HG03135 (cell line): ENCODE results near the gene IRAK1BP1.
"Not testable (repeated sequence)": the region's sequence is repeated elsewhere in the genome, so short reads cannot be mapped to it uniquely, and the experiment has no call there.

Source experiments
- ATAC-seq: cut with Tn5 transposase; IDR thresholded peaks from one replicate; pipeline ENCODE4 v1.9.1; 2021; ENCODE audit warnings: mild to moderate bottlenecking, moderate library complexity; ENCODE audit not compliant: unreplicated experiment

The IRAK1BP1 gene

DNA sequence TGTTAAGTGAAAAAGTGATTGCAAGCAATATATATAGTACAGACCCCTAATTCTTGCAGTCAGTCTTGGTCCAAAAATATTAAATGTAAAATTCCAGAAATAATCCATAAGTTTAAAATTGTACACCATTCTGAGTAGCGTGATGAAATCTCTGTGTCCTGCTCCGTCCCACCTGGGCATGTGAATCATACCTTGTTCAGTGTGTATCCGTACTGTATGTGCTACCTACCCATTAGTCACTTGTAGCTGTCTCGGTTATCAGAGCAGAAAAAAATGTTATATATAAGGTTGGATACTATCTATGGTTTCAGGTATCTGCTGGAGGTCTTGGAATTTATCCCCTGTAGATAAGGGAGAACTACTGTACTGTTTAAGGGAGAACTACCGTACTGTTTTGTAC is 16.3 kb downstream of the IRAK1BP1 start:
- no peak for ATAC-seq

- ATAC-seq = not testable (repeated sequence)
Measured at GRCh38 chr6:78889901-78890300, 22.6 kb downstream of the IRAK1BP1 start.

GRCh38 chr6:78896227-78896626 is 28.9 kb downstream of the IRAK1BP1 start:
- no peak for ATAC-seq

- no peak for ATAC-seq
Measured at GRCh38 chr6:78908621-78909020, 41.3 kb downstream of the IRAK1BP1 start.

DNA sequence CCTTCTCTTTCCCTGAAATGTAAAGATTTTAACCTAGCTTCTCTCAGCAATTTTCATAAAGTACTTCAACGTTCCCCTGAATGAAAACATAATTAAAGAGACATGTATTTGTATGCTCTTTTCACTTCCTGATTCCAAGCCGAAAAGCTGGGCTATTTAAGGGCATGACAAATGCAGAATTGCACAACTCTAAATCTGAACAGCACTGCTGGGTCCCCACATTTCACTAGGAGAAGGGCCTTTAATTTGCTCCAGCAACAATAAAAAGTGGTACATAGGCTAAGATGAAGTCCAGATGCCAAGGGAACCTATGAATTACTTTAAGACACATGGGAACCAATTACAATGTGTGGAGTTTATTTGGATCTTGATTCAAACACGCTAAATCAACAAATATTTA is 42.0 kb downstream of the IRAK1BP1 start:
- ATAC-seq = no peak

GRCh38 chr6:78910010-78910409 is 42.7 kb downstream of the IRAK1BP1 start:
- no peak for ATAC-seq

DNA sequence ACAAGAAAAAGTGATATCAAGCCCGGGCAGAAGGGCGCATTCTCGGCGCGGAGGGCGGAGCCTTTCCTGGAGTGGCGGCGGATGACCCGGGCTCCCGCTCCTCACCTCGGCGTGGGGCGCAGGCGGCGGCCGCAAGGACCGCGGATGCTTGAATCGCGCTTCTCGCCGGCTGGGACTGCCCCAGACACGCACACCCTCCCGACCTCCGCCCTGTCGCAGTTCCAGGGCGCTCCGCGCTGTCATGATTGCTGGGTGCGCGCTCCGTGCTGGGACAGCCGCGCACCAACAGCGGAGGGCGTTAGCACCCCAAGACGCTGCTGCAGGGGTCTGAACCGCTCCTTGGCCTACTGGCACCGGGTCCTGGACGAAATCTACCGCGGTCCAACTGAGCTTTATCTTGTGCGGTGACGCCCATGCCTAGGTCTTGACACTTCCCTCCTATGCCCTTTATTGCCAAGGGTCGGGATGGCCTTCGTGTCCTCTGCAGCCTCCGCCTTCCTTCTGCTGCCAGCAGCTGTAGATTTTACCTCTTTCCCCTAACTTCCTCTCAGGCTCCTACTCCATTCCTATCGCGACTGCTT is 43.3 kb downstream of the IRAK1BP1 start:
- ATAC-seq = peak; percentile 53

- ATAC-seq = no peak
Measured at GRCh38 chr6:78911218-78911940, 44.0 kb downstream of the IRAK1BP1 start.

DNA sequence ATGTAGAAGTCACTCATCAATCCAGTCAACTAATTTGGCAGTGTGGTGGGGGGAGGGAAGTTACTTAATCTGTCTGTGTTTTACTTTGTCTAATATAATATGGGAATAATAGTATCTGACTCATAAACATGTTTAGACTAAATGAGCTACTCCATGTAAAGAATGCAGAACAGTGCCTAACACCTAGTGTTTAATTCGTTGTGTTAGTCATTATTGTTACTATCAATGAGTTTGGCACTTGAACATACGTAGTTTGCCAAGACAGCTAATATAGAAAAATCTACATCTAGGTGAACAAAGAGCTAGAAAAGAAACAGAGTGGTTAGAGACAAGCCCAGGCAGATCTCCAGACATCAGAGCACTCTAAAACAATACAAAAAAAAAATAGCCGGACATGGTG is 49.1 kb downstream of the IRAK1BP1 start:
- no peak for ATAC-seq

GRCh38 chr6:78917788-78918187 is 50.4 kb downstream of the IRAK1BP1 start:
- no peak for ATAC-seq

- not testable (repeated sequence) for ATAC-seq
Measured at GRCh38 chr6:78921168-78921567, 53.8 kb downstream of the IRAK1BP1 start.

DNA sequence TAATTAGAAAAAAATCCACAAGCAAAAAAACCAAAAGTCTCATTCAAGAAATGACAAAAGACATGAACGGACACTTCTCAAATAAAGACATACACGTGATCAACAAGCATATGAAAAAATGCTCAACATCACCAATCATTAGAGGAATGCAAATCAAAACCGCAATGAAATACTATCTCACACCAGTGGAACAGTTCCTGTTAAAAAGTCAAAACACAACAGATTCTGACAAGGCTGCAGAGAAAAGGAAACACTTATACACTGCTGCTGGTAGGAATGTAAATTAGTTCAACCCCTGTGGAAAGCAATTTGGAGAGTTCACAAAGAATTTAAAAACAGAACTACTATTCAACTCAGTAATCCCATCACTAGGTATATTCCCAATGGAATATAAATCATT is 58.0 kb downstream of the IRAK1BP1 start:
- ATAC-seq = no peak

- no peak for ATAC-seq
Measured at GRCh38 chr6:78935553-78935952, 68.2 kb downstream of the IRAK1BP1 start.

DNA sequence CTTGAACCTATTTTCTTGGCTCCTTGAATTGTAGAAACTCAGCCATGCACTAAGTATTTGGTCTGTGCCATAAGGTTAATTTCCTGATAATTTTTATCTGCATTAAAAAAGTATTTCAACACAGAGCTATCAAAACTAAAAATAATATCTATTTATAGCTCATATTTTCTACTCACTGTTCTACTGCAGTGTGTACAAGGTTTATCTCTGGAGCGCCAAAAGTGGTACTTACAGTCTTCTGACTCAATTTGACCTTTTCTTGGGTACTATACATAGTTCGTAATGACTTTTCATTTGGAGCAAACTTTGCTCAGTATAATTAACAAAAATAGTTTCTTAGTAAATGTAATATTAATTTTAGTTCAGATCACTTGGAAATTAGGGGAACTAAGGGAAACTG is 69.2 kb downstream of the IRAK1BP1 start:
- ATAC-seq = no peak

DNA sequence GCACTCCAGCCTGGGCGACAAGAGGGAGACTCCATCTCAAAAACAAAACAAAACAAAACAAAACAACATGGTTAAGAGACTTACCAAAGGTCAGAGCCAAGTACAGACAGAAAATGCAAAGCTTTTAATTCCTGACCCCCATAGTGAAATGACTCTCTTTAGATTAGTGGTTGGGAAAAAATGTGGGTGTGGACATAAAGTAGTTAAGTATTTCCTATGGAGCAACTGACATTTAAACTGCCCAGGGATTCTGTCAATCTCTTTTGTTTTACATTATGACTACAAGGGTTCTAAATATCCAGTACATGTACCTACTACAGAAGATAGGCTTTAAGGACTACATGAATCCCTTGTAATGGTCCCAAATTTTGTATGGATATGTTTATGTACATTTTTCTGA is 75.1 kb downstream of the IRAK1BP1 start:
- no peak for ATAC-seq

GRCh38 chr6:78947529-78947928 is 80.2 kb downstream of the IRAK1BP1 start:
- no peak for ATAC-seq

DNA sequence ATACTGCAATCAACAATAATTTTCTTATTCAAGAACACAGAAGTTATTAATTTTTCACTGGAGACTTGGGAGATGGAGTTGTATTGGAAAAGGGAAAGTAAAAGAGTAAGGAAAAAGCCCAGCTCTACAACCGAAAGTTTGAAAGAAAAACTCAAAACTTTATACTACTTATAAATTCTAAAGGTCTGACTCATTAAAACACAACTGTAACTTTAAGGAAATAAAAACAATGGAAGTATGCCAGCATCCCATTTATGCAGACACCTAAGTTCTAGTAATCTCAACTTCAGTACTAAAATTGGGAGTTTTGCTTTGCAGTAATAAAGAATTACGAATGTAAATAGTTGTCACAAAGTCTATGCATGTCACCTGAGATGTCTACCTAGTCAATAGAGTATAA is 80.6 kb downstream of the IRAK1BP1 start:
- ATAC-seq = no peak

- no peak for ATAC-seq
Measured at GRCh38 chr6:78948785-78949184, 81.4 kb downstream of the IRAK1BP1 start.

DNA sequence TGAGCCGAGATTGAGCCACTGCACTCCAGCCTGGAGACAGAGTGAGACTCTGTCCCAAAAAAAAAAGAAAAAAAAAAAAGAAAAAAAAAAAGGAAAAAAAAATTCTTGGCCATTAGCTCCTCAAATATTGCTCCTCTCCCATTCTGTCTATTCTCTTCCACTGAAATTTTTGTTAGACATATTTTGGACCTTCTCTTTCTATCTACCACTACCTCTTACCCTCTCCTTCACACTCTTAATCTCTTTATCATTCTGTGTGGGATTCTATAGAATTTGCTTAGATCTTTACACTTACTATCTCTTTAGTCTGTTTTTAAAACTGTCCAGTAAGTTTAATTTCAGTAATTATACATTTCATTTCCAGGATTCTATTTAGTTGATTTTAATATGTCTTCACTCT is 85.0 kb downstream of the IRAK1BP1 start:
- ATAC-seq = no peak
